ENCODE data around the gene SNORC.

DNA sequence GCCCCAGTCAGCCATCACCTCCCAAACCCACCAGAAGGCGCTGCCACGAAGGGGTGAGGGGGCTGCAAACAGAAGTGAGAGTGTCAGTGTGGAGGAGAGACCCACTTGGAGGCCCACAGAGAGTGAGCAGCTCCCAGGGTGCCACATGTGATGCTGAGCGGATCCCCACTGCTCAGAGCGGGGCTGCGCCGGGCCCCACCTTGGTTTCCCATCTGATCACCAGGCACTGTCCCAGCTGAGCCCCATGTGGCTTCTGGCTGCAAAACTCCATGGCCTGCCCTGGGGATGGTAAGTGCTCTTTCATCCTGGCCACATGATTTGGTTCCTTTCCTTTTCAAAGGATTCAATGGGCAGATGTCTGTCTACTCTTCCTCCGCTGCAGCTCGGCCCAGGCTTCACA lies 23.8 kb downstream of the SNORC start:
- TF ChIP-seq EZH2 (IDR thresholded peaks at IDR 0.05; ENCODE audit: borderline replicate concordance), result no peak
- TF ChIP-seq, protein P1, sequence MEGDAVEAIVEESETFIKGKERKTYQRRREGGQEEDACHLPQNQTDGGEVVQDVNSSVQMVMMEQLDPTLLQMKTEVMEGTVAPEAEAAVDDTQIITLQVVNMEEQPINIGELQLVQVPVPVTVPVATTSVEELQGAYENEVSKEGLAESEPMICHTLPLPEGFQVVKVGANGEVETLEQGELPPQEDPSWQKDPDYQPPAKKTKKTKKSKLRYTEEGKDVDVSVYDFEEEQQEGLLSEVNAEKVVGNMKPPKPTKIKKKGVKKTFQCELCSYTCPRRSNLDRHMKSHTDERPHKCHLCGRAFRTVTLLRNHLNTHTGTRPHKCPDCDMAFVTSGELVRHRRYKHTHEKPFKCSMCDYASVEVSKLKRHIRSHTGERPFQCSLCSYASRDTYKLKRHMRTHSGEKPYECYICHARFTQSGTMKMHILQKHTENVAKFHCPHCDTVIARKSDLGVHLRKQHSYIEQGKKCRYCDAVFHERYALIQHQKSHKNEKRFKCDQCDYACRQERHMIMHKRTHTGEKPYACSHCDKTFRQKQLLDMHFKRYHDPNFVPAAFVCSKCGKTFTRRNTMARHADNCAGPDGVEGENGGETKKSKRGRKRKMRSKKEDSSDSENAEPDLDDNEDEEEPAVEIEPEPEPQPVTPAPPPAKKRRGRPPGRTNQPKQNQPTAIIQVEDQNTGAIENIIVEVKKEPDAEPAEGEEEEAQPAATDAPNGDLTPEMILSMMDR (IDR thresholded peaks at IDR 0.05; ENCODE audit: poor library complexity), result no peak
